ENCODE data around the gene CNOT4.
"Not testable (repeated sequence)": the region's sequence is repeated elsewhere in the genome, so short reads cannot be mapped to it uniquely, and the experiment has no call there.

Gene CNOT4

GRCh38 chr7:135459076-135459475, 50.8 kb downstream of the CNOT4 start:
- DNase-seq (ENCODE audit: low read depth): no peak

GRCh38 chr7:135454060-135454459, 55.8 kb downstream of the CNOT4 start:
- no peak for DNase-seq (ENCODE audit: low read depth)

GRCh38 chr7:135449436-135449835, 60.5 kb downstream of the CNOT4 start:
- DNase-seq (ENCODE audit: low read depth): no peak

- no peak for DNase-seq (ENCODE audit: low read depth)
Measured at GRCh38 chr7:135448753-135449152, 61.1 kb downstream of the CNOT4 start.

GRCh38 chr7:135447748-135448147, 62.2 kb downstream of the CNOT4 start:
- DNase-seq (ENCODE audit: low read depth): no peak

- DNase-seq (ENCODE audit: low read depth): no peak
Measured at GRCh38 chr7:135445690-135446089, 64.2 kb downstream of the CNOT4 start.

- not testable (repeated sequence) for DNase-seq (ENCODE audit: low read depth)
Measured at GRCh38 chr7:135445266-135445665, 64.6 kb downstream of the CNOT4 start.

GRCh38 chr7:135441791-135442190, 68.1 kb downstream of the CNOT4 start:
- no peak for DNase-seq (ENCODE audit: low read depth)

GRCh38 chr7:135434047-135434446, 75.9 kb downstream of the CNOT4 start:
- DNase-seq (ENCODE audit: low read depth): no peak

GRCh38 chr7:135430626-135431025, 79.3 kb downstream of the CNOT4 start:
- no peak for DNase-seq (ENCODE audit: low read depth)

- no peak for DNase-seq (ENCODE audit: low read depth)
Measured at GRCh38 chr7:135428879-135429278, 81.0 kb downstream of the CNOT4 start.

GRCh38 chr7:135428011-135428410, 81.9 kb downstream of the CNOT4 start:
- no peak for DNase-seq (ENCODE audit: low read depth)

- no peak for DNase-seq (ENCODE audit: low read depth)
Measured at GRCh38 chr7:135427166-135427565, 82.7 kb downstream of the CNOT4 start.

- DNase-seq (ENCODE audit: low read depth): no peak
Measured at GRCh38 chr7:135425036-135425435, 84.9 kb downstream of the CNOT4 start.

GRCh38 chr7:135420786-135421185, 89.1 kb downstream of the CNOT4 start:
- no peak for DNase-seq (ENCODE audit: low read depth)

- DNase-seq (ENCODE audit: low read depth): no peak
Measured at GRCh38 chr7:135416431-135416830, 93.5 kb downstream of the CNOT4 start.

- DNase-seq (ENCODE audit: low read depth): no peak
Measured at GRCh38 chr7:135414850-135415439, 95.0 kb downstream of the CNOT4 start.

- no peak for DNase-seq (ENCODE audit: low read depth)
Measured at GRCh38 chr7:135414208-135414607, 95.7 kb downstream of the CNOT4 start.

- no peak for DNase-seq (ENCODE audit: low read depth)
Measured at GRCh38 chr7:135411098-135411497, 98.8 kb downstream of the CNOT4 start.

GRCh38 chr7:135410543-135410942, 99.4 kb downstream of the CNOT4 start:
- no peak for DNase-seq (ENCODE audit: low read depth)

GRCh38 chr7:135409845-135410542, 99.9 kb downstream of the CNOT4 start:
- no peak for DNase-seq (ENCODE audit: low read depth)

- no peak for DNase-seq (ENCODE audit: low read depth)
Measured at GRCh38 chr7:135407884-135408283, 102.0 kb downstream of the CNOT4 start.

GRCh38 chr7:135406918-135407317, 103.0 kb downstream of the CNOT4 start:
- DNase-seq (ENCODE audit: low read depth): no peak

GRCh38 chr7:135405969-135406368, 103.9 kb downstream of the CNOT4 start:
- DNase-seq (ENCODE audit: low read depth): no peak
